HG03469 (cell line): ENCODE data around the gene SOCS6.
"Not testable (repeated sequence)": the region's sequence is repeated elsewhere in the genome, so short reads cannot be mapped to it uniquely, and the experiment has no call there.

Source experiments
- ATAC-seq: cut with Tn5 transposase; IDR thresholded peaks from one replicate; pipeline ENCODE4 v1.9.1; 2021; ENCODE audit warnings: mild to moderate bottlenecking, moderate library complexity, moderate number of reproducible peaks; ENCODE audit not compliant: unreplicated experiment

SOCS6 gene, protein sequence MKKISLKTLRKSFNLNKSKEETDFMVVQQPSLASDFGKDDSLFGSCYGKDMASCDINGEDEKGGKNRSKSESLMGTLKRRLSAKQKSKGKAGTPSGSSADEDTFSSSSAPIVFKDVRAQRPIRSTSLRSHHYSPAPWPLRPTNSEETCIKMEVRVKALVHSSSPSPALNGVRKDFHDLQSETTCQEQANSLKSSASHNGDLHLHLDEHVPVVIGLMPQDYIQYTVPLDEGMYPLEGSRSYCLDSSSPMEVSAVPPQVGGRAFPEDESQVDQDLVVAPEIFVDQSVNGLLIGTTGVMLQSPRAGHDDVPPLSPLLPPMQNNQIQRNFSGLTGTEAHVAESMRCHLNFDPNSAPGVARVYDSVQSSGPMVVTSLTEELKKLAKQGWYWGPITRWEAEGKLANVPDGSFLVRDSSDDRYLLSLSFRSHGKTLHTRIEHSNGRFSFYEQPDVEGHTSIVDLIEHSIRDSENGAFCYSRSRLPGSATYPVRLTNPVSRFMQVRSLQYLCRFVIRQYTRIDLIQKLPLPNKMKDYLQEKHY

DNA sequence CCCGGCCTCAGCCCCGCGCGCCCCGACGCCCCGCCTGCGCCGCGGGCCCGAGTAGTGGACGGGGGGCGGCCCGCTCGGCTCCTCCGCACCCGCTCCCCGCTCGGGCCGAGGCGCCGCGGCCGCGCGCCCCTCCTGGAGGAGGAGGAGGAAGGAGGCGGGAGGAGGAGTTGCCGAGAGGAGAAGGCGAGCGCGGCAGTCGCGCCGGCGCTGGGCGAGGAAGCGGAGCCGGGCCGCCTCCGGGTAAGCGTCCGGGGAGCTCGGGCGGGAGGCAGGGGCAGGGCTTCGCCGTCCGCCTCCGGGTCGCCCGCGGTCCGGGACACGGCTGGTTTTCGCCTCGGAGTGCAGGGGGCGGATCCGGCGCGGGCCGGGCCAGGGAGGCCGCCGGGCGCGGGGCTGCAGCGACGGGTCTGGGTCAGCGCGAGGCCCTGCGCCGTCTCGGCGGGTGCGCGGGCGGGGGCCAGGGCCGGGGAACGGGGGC lies at the start of gene SOCS6:
TSS of gene SOCS6 (plus strand) at position 195 of the 478 bp plus-strand sequence. CDS start 35,624 bp downstream, outside the sequence.
- peak; percentile 59 for ATAC-seq

DNA sequence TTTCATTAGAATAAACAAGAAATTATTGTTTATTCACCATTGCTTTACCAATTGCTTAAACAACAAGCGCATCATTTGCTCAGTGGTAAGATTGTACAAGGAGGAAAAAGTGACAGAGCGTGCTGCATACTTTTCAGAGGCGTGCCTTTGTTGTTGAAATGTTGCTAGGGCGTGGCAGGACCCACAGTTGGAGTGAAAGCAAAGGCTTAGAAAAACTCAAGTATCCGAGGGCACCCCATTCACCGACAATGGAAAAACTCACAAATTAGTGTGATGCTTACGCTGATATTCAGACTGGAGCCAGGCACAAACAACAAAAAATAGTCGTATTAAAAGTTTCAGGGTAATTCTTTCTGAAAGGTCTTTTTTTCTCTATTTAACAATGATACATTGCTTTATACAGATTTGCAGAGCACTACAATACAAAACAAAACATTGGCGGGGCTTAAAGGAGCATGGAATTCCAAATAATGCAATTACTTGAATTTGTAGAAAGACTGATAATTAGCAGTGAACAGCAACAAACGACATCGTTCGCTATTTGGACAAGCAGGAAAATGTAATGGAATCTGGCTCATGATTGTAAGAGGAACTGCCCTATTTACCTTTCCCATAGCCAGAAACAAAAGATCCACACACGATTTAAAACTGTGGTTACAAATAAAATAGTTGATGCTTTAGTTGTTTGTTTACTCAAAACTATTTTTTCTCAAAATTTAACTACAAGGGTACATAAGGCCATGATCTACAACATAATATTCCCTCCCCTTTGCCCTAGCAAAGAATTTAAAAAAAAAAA lies 45.5 kb upstream of the SOCS6 start:
- ATAC-seq: no peak

DNA sequence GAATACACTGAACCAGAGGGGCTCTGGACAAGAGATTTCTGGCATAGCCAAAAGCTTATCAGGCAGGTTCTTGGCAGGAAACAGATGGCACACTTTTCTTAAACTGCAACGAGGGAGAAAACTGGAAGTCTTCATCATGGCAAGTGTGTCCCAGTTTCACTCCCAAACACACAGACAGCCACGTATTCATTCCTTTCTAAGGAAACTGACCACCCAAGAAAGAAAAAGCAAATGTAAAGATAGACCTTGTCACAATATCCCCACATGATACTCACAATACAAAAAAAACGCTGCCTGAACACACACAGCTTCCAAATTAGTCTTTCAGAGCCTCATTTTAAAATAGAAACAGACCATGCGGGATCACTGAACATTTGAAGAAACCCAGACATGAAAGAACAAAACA lies 42.8 kb upstream of the SOCS6 start:
- no peak for ATAC-seq

DNA sequence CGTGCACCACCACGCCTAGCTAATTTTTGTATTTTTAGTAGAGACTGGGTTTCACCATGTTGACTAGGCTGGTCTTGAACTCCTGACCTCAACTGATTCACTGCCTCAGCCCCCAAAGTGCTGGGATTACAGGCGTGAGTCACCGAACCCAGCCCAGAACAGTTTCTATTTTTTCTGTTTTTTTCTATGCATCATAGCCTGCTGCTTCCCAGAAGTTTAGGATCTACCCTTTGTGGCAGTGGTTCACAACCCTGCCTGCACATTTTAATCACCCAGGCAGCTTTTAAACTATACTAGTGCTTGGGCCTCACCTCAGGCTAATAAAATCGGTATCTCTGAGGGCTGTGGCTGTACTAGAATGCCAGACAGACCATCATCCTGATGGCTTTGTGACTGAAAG lies 39.7 kb upstream of the SOCS6 start:
- no peak for ATAC-seq

DNA sequence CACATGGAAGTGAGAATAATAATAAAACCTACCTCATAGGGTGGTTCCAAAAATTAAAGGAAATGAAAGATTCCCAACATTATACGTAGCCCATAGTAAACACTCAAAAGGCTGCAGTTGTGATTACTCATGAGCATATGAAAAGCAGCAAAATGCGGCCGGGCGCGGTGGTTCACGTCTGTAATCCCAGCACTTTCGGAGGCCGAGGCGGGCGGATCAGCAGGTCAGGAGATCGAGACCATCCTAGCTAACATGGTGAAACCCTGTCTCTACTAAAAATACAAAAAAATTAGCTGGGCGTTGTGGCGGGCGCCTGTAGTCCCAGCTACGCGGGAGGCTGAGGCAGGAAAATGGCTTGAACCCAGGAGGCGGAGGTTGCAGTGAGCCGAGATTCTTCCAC lies 39.0 kb upstream of the SOCS6 start:
- not testable (repeated sequence) for ATAC-seq

DNA sequence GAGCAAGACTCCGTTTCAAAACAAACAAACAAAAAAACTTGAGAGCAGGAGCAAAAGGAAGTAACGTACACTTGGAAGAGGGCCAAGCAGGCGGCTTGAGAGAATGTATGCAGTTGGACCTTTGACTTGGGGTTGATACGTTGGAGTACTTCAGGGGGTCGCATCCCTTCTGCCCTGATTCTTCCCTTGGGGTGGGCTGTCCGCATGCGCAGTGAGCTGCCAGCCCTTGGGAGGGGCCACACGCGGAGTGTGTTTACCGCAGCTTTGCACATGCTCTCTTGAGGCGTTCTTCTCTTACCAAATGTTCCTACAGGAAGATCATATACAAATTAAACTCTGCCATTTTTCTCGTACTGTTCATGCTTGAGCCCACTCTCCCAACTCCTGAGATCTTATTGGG lies 38.1 kb upstream of the SOCS6 start:
- no peak for ATAC-seq

DNA sequence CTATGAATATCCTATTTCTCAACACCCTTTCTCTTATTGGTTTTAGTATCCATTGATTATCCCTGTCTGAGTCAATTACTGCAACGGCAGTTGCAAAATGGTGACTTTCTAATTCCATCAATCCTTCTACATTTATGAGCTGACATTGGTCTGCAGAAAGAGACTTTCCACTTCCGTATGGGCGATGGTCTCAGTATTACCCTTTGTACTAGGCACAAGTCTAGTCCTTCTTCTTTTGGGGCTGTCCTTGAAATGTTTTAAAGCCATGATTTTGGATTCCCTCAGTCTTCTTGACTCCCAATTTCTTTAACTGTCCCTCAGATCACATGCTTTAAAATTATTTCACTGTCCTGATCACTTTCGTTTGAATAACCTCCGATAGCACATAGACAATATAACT lies 32.7 kb upstream of the SOCS6 start:
- no peak for ATAC-seq

DNA sequence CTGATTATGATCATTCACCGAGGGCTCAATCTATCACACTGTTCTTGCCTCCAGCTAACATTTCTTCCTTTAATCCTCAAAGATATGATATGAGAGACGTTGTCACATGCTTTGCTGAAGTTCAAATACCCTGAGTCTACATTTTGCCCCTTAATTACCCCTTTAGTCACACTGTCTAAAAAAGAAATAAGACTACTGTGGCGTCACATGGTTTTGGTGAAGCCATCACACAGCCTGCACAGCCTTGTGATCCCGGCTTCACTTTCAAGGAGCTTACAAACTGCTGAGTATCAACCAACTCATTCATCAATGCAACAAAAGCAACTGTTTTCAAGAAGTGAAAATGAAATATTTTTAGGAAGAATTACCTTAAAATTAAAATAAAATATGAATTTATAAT lies 31.9 kb upstream of the SOCS6 start:
- ATAC-seq: no peak

DNA sequence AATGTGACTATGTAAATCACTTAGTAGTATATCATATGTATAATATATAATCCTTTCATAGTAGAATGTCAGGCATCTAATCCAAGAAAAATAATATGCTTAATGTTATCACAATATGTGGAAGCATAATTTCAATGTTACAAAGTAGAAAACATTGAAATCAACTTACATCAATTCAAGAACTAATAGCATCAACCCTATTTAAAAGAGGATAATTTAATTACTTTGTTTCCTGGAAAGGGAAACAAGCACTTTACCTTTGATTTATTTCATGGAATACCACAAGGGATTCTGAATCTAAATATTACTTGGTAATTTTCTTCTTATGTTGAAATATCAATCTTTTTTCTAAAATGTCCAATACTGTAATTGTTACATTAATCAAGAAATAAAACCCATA lies 30.6 kb upstream of the SOCS6 start:
- no peak for ATAC-seq

DNA sequence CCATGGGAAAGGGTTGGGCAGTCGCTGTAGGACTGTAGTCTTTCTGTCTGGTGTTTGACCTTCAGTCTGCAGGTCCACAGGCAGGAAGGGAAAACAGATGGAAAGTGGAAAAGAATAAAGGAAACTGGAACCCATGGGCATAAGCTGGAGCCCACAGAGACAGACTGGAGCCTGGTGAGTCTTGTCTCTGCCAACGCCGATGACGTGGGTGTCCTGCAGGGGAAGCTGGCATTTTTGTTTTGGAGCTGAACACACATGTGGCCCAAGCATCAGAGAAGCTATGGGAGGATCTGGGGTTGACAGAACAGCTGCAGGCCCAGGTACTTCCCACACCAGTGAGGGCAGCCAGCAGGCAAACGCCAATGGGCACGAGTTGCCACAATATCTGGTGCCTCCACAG lies 28.2 kb upstream of the SOCS6 start:
- ATAC-seq: no peak

DNA sequence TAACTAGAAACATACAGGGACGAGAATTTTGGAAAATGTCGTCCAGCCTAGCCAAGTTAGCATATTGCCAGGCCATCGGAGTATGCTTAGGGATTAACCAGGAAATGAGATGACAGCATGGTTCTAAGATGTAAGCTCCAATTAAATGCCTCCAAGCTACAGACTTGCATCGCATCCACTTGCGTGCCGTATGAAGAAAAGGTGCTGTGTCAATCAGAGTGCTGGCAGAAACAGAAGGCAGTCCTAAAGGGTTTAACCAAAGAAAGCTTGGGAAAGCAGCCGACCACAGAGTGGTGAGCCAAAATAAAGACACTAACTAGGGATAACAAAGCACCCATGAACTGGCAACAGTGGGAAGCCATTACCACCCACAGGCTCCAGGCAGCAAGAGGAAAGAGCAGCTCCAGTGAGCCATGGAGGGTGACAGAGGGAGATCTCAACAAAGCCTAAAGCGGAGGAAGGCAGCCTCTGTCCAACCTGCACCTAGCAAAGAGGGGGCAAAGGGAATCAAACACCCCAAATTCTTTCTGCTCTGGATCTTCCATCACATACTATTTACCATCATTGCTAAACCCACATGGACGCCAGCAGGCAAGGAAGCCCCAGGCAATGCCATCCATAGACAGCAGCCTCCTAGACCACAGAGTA lies 27.6 kb upstream of the SOCS6 start:
- ATAC-seq: no peak

DNA sequence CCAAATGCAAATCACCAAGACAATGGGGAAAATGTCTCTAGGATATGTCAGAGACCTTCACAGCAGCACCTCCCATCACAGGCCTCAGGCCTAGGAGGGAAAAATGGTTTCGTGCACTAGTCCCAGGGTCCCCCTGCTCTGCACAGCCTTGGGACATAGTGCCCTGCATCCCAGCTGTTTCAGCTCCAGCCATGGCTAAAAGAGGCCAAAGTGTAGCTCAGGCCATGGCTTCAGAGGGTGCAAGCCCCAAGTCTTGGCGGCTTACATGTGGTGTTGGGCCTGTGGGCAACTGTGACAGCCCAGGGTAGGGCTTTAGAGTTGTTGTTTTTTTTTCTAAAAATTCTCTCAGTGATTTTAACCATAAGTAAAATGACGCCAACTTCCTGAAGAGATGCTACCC lies 25.5 kb upstream of the SOCS6 start:
- ATAC-seq: no peak

DNA sequence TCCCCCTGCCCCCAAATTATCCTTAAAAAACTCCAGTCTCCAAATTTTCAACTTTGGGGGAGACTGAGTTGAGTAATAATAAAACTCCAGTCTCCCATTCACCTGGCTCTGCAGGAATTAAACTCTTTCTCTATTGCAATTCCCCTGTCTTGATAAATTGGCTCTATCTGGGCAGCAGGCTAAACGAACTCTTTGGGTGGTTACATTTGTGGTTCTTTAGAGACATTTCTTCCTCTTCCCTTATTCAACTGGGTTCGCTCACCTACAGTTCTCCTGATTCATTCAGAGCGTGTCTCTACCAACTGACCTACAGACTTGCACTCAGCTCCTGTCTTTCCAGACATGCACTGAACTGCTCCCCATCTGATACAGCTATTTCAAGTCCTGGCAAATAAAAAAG lies 17.1 kb upstream of the SOCS6 start:
- no peak for ATAC-seq

DNA sequence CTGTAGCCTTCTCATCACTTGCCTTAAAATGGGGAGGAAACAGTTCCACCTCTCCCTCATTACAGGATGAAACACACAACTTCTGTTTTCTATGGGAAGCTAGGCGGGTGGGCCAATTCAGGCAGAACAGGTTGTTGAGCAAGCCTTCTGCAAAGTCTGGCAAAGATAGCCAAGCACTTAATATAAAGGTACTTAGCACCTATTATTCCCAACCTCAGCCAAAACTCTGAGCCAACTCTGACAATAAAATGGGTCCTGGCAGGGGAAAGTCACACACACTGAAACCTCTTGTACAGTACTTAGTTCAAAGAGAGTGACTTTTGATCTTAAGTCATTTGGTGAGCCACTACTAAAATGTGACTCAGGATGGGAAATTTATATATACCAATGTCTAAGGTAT lies 15.8 kb upstream of the SOCS6 start:
- no peak for ATAC-seq

DNA sequence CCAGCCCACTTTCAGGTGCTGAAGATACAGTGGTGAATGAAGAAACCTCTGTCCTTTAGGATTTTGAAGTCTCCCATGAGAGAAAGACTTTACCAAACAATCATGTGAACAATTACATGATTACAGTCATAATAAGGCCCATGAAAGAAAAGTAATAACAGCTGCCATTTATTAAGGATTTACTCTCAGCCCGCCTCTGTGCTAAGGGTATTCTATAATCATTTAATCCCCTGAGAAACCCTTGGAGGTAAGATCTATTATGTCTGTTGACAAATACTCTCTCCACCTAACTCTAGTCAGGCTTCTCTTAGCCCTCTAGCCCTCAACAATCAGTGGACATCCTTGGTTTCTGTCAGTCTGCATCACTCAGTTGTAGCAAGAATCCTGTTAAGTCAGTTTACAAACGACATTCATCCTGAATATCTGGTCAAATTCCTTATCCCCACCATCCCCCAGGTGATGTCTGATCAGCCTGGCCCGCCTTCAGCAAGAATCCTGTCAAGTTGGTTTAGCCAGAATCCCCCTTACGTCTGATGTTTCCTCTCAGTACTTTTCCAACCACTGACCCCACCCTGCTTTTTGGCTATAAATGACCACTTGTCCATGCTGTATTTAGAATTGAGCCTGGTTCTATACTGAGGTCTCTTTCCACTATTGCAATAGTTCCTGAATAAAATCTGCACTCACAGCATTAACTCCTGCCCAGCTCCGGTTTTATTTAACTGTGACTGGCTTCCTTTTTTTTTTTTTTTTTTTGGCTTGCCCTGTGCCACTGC lies 12.2 kb upstream of the SOCS6 start:
- no peak for ATAC-seq

DNA sequence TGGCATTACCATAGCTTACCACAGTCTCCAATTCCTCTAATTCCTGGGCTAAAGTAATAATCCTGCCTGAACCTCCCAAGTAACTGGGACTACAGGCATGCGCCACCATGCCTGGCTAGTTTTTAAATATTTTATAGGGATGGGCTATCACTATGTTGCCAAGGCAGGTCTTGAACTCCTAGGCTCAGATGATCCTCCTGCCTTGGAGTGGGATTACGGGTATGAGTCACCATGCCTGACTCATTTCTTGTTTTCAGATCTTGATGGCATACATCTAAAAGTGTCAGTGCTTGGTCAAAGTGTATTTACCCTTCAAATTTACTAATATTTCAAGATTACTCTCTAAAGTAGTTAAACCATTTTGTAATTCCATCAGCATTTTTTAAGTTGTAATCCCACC lies 9.4 kb upstream of the SOCS6 start:
- no peak for ATAC-seq

DNA sequence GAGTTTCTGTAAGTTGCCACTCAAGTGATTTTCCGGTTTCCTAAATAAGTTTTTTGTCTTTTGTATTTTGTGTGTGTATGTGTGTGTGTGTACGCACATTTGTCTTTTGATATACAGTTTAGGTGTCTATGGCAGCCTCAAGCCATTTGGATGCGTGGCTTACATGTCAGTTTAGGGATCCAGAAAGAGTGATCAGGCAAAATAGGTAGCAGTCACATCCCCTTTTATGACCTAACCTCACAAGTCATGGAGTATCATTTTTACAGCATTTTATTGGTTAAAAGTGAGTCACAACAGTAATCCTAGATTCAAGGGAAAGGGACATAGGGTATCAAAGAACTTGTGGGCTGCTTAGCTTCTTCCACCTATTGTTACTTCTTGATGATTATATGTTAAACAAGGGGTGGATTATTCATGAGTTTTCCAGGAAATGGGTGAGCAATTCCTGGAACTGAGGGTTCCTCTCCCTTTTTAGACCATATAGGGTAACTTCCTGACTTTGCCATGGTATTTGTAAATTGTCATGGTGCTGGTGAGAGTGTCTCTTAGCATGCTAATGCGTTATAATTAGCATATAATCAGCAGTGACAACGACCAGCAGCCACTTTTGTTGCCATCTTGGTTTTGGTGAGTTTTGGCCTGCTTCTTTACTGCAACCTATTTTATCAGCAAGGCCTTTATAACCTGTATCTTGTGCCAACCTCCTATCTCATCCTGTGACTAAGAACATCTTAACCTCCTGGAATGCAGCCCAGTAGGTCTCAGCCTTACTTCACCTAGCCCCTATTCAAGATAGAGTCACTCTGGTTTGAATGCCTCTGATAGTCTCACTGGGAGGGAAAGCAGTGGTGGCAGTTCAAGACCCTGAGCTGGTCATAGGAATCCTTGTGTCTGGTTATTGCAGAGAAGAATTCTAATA lies 8.6 kb upstream of the SOCS6 start:
- no peak for ATAC-seq

DNA sequence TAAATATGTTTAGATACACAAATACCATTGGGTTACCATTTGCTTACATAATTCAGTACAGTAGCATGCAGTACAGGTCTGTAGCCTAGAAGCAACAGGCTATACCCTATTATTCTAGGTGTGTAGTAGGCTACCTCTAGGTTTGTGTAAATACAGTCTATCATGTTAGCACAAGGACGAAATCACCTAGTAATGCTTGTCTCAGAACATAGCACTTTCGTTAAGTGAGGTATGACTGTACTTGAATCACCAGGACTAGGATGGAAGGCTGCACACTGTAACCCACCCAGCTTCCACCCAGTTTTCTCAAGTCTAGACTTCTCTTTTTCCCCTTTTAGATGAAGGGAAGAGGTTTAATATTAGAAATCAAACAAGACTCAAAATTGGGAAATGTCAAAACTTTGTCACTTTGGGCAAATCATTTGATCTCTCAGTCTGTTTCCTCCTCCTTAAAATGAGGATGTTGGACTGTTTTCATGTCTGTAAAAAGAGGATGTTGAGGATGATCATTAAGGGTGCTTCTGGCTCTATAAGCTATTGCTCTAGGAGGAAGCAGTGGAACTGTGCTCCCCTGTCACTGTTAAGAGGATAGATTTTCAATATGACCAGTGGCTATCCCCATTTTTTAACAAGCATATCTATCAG lies 3.7 kb upstream of the SOCS6 start:
- ATAC-seq: no peak

DNA sequence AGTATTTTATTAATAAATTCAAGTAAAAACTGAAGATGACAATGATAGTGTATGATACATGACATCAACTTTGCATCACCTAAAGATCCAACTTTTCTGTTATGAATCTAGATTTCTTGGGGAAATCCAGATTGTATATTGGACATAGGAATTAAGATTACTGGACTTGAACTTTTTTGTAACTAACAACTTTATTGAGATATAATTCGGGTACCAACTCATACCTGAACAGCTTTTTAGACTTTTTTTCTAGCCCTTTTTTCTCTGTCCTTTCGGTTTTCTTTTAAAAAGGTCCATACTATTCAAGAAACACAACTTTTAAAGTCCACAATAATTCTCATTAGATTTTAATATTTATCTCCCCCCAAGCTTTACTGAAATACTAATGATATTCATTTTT lies 1.1 kb upstream of the SOCS6 start:
- ATAC-seq: no peak
